ENCODE data around the gene FAM107B.

The FAM107B gene

GRCh38 chr10:14550471-14550981 lies 224.2 kb downstream of the FAM107B start:
- no peak for DNase-seq

DNA sequence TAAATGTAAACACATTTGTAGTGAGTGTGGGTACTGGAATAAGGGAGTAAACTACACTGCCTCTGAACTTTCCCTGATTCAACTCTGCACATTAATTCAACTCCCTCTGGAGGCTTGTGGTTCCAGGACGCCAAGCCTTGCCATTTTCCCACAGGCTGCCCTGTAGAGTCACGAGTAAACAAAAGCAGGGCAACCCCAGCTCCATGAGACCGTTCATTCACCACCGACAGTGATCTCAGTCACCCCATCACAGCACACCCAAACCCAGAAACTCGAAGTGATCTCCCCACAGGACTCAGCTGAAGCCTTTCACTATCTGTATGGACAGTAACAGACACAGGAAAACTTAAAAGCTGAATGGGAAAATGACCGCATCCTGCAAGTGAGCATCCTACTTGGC lies 225.2 kb downstream of the FAM107B start:
- DNase-seq, result no peak

GRCh38 chr10:14548970-14549369 lies 225.7 kb downstream of the FAM107B start:
- DNase-seq, result no peak

DNA sequence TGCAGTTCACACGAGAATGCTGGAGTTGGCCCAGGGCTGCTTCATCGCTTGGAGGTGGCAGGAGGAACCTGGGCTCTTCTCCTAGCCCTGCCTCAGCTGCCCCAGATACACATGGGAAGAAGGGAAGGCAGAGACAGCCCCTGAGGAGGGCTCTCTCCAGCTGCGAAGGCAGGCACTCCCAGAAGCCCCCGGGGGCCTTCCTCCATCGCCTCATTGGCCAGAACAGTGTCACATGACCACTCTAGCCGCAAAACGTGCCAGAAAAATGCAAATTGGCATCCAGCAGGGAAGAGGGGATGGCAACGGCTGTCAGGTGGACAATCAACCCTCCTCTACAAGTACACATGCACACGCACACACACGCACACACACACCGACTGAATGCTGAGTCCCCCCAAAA lies 226.2 kb downstream of the FAM107B start:
- no peak for DNase-seq

GRCh38 chr10:14547816-14548215 lies 226.9 kb downstream of the FAM107B start:
- no peak for DNase-seq

- DNase-seq, result no peak
Measured at GRCh38 chr10:14545827-14546226, 228.9 kb downstream of the FAM107B start.

DNA sequence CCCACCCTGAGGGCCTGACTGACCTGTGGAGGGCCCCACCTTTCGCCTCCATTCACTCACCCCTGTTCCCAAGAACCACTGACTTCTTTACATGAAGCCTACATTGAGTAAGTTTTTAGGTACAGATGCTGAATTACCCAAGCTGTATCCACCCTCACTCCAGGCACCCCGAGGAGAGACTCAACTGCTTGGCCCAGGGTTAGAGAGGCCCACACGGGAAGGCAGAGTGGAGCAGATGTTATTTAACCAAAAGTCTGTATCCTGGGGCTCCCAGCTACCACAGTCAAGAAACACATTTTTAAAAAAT lies 230.8 kb downstream of the FAM107B start:
- DNase-seq, result no peak

- no peak for DNase-seq
Measured at GRCh38 chr10:14543046-14543903, 231.4 kb downstream of the FAM107B start.

DNA sequence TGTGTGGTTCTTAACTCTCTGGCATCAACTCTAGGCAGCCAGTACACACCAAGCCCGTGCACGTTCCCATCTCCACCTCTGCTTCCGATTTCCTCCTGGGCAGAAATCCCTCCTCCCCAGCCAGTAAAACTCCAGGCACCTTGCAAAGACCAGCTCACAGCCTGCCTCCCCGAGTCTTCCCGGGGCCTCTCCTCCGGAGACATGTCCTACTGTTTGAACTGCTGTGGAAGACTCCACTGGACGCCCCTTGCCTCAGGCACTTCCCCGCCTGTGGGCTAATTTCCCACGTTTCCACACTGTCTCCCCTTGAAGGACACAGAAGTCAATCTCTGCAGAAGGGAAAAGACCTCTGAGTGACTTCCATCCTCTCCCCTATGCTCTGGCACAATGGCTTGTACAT lies 233.3 kb downstream of the FAM107B start:
- DNase-seq, result no peak

GRCh38 chr10:14540611-14541010 lies 234.1 kb downstream of the FAM107B start:
- DNase-seq, result no peak

GRCh38 chr10:14540062-14540461 lies 234.6 kb downstream of the FAM107B start:
- DNase-seq, result no peak

- DNase-seq, result no peak
Measured at GRCh38 chr10:14539176-14539575, 235.5 kb downstream of the FAM107B start.

- peak; percentile 44 for DNase-seq
Measured at GRCh38 chr10:14536241-14537213, 238.2 kb downstream of the FAM107B start.

- no peak for DNase-seq
Measured at GRCh38 chr10:14535457-14536130, 239.1 kb downstream of the FAM107B start.

DNA sequence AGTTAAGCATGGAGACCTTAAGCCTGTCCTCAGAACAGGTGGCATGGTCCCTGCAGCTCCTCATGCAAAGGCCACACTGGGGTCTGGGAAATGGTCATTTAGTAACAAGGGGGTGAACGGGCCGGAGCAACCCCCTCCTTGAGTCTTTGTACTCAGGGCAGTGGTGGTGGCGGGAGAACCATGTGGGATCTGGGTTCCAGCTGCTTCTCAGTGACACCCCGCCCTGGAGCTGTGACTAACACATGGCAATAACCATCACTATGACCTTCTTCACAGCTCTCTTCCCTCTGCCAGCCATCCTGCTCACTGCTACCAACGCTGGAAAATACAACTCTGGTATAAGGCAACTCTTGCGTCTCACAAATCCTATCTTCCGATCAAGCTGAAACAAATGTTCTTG lies 240.5 kb downstream of the FAM107B start:
- DNase-seq, result no peak

GRCh38 chr10:14533295-14533694 lies 241.4 kb downstream of the FAM107B start:
- DNase-seq, result no peak

DNA sequence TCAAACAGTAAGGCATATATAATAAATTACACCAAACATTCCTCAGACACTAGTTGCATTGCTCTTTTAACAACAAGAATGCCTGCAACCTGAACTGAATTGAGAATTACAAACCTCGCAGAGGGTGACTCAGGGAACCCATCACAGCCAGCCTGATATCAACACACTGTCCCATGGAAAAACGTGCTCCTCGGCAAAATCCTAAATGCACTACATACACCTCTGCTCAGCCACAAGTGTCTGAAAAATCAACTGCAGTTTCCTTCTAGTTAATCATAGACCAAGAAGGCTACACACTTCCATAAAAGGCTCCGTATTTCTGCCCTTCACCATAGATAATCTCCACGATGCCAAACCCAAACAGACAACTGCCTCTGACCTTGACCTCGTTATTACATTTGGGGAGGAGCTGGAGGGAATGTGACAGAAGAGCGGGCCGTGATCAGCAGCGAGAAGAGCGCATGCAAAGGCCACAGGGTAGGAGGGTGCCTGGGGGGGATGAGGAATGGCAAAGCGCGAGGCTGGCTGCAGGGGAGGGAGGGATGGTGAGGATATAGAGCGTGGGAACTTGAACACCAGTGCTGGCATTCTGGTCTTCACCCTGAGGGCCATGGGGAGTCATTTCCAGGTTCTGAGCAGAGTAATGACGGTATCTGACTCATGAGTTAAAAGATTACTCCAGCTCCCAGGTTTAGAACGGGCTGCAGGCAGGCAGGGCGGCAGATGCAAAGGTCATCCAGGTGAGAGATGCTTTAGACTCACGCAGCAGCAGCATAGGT lies 242.0 kb downstream of the FAM107B start:
- no peak for DNase-seq

GRCh38 chr10:14531974-14532373 lies 242.7 kb downstream of the FAM107B start:
- no peak for DNase-seq

GRCh38 chr10:14530465-14530864 lies 244.2 kb downstream of the FAM107B start:
- no peak for DNase-seq

DNA sequence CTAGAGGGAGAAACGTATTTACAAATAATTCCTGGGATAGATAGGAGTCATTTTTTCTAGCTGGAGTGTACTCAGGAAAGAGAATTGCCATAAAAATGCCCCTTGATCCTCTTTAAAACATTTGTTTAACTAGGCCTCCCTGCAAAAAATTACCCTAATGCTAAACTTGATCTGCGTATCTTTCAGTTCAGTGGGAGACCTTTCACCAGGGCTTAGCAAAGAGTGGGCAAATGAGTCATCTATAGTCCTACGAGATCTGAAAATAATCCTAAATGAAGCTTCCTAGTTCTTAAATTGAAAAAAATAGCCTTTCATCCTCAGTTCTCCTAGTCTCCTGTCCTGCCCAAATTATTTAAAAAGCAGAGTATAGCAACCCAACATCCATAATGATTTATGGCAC lies 245.3 kb downstream of the FAM107B start:
- DNase-seq, result no peak

- DNase-seq, result no peak
Measured at GRCh38 chr10:14528450-14528849, 246.2 kb downstream of the FAM107B start.

GRCh38 chr10:14527915-14528314 lies 246.8 kb downstream of the FAM107B start:
- DNase-seq, result no peak

Measured in NCI-H774 (cell line).